Activated CD8-positive, alpha-beta memory T cell treated with anti-CD3 and anti-CD28 coated beads for 1 hour (primary cell): ENCODE data around the gene PTCD2.
"Not testable (repeated sequence)": the region's sequence is repeated elsewhere in the genome, so short reads cannot be mapped to it uniquely, and the experiment has no call there.

Experiments used
- DNase-seq, 2 donors: peaks; one replicate each; pipeline ENCODE4 v3.0.0-alpha.2; 2020; ENCODE audit warnings: low read depth in 1 of 2; ENCODE audit errors: extremely low read depth in 1 of 2

Gene PTCD2

GRCh38 chr5:72378639-72379289 is 58.6 kb downstream of the PTCD2 start:
- no peak for DNase-seq

GRCh38 chr5:72379936-72380335 is 59.8 kb downstream of the PTCD2 start:
- DNase-seq = no peak

- DNase-seq = no peak
These were observed 60.5 kb downstream of the PTCD2 start for GRCh38 chr5:72380492-72381274.

- DNase-seq = no peak
These were observed 63.1 kb downstream of the PTCD2 start for GRCh38 chr5:72383280-72383679.

- no peak for DNase-seq
These were observed 63.6 kb downstream of the PTCD2 start for GRCh38 chr5:72383726-72384125.

GRCh38 chr5:72386639-72387038 is 66.5 kb downstream of the PTCD2 start:
- no peak for DNase-seq

- DNase-seq = no peak
These were observed 67.8 kb downstream of the PTCD2 start for GRCh38 chr5:72387985-72388384.

- DNase-seq = no peak
These were observed 68.5 kb downstream of the PTCD2 start for GRCh38 chr5:72388646-72389045.

- no peak for DNase-seq
These were observed 70.7 kb downstream of the PTCD2 start for GRCh38 chr5:72390836-72391235.

- no peak for DNase-seq
These were observed 72.2 kb downstream of the PTCD2 start for GRCh38 chr5:72392326-72392733.

GRCh38 chr5:72393052-72393451 is 72.9 kb downstream of the PTCD2 start:
- DNase-seq = no peak

- DNase-seq = no peak
These were observed 74.5 kb downstream of the PTCD2 start for GRCh38 chr5:72394688-72395087.

GRCh38 chr5:72397836-72398235 is 77.7 kb downstream of the PTCD2 start:
- DNase-seq = no peak

GRCh38 chr5:72400950-72401349 is 80.8 kb downstream of the PTCD2 start:
- DNase-seq = no peak

GRCh38 chr5:72402381-72402890 is 82.3 kb downstream of the PTCD2 start:
- no peak for DNase-seq

- no peak for DNase-seq
These were observed 82.9 kb downstream of the PTCD2 start for GRCh38 chr5:72402959-72403628.

- not testable (repeated sequence) for DNase-seq
These were observed 84.6 kb downstream of the PTCD2 start for GRCh38 chr5:72404771-72405170.

GRCh38 chr5:72407078-72407477 is 86.9 kb downstream of the PTCD2 start:
- no peak for DNase-seq

GRCh38 chr5:72407541-72407940 is 87.4 kb downstream of the PTCD2 start:
- no peak for DNase-seq

GRCh38 chr5:72408127-72408526 is 88.0 kb downstream of the PTCD2 start:
- no peak for DNase-seq

- no peak for DNase-seq
These were observed 88.4 kb downstream of the PTCD2 start for GRCh38 chr5:72408603-72409002.
